Mesothelial cell of epicardium (in vitro differentiated cells): ENCODE data around the gene CCDC28B. TPM values are rescaled to one million over a fixed set of nuclear protein-coding genes. Genes with fewer than 3 reads are reported as not detected.

Experiments
- DNase-seq, 2 experiments: peaks; one replicate each; pipeline ENCODE4 v3.0.0; 2021; ENCODE audit warnings: low spot score in 2 of 2; ENCODE audit not compliant: unreplicated experiment in 2 of 2
- H3K27ac Mint-ChIP-seq: 2 replicates; pipeline ENCODE4 v1.8.0; 2021; ENCODE audit warnings: mixed read lengths
- H3K27me3 Mint-ChIP-seq: 2 replicates; pipeline ENCODE4 v1.8.0; 2021; ENCODE audit warnings: low read depth, mixed read lengths
- H3K36me3 Mint-ChIP-seq: 2 replicates; pipeline ENCODE4 v1.8.0; 2021; ENCODE audit warnings: mixed read lengths
- H3K4me1 Mint-ChIP-seq: 2 replicates; pipeline ENCODE4 v1.8.0; 2021; ENCODE audit warnings: mixed read lengths
- H3K4me3 Mint-ChIP-seq: 2 replicates; pipeline ENCODE4 v1.8.0; 2021; ENCODE audit warnings: mild to moderate bottlenecking, moderate library complexity, mixed read lengths
- H3K9me3 Mint-ChIP-seq: 2 replicates; pipeline ENCODE4 v1.8.0; 2021; ENCODE audit warnings: mixed read lengths
- total RNA-seq: library from RNA; stranded (reverse); gene quantifications from 3 replicates; pipeline ENCODE4 v1.2.1, GENCODE V29; 2021
- TF ChIP-seq, protein P1 (sequence below): fragments of 200-600 bp; sonication (generic); IDR thresholded peaks from one replicate; pipeline ENCODE4 v1.5.0; 2021; ENCODE audit warnings: antibody characterized with exemption; ENCODE audit not compliant: unreplicated experiment

Gene CCDC28B
- total RNA-seq, 1 donor from 2014 or later, result 21.6 TPM

DNA sequence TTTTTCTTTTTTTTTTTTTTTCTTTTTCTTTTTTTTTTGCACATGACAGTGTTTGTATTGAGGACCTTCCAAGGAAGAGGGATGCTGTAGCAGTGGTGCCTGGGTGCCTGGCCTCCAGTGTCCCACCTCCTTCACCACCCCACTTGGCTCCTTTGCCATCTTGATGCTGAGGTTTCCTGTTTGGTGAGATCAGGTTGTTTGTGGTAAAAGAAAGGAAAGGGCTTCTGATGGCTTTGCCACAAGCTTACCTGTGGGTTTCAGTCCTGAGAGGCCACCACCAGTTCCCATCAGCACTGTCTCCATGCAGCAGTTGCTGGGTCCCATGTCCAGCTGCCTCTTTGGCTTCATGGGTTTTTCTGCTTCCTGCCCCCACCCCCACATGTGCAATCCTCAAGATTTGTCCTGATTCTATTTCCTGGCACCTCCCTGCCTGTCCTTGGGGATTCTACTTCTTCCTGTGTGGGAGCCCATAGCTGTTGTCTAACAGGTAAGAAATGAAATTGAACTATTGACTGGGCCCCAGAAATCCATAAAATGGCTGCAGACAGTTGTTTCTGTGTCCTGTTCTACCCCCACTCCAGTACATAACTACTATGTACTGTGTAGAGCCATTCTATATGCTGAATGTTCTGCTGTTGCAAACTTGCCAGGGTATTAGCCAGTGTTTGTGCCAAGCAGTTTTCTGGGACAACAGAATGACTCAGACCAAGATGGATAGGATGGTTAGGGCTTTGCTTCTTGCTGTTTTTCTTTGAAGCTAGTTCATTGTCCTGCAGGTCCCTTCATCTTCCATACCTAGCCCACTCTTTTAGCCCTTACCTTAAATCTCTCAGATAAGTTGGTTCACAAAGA lies 4.2 kb upstream of the CCDC28B start:
- no peak for DNase-seq
- Mint-ChIP-seq H3K27me3 (no peaks in the 10 kb centered on the region), H3K36me3 (peaks cover 33% of the 10 kb centered on the region), H3K27ac (no peak overlapping the region), H3K4me1 (peaks cover 7% of the 10 kb centered on the region), H3K4me3 (no peak overlapping the region), H3K9me3 (no peaks in the 10 kb centered on the region)
- TF ChIP-seq, protein P1, sequence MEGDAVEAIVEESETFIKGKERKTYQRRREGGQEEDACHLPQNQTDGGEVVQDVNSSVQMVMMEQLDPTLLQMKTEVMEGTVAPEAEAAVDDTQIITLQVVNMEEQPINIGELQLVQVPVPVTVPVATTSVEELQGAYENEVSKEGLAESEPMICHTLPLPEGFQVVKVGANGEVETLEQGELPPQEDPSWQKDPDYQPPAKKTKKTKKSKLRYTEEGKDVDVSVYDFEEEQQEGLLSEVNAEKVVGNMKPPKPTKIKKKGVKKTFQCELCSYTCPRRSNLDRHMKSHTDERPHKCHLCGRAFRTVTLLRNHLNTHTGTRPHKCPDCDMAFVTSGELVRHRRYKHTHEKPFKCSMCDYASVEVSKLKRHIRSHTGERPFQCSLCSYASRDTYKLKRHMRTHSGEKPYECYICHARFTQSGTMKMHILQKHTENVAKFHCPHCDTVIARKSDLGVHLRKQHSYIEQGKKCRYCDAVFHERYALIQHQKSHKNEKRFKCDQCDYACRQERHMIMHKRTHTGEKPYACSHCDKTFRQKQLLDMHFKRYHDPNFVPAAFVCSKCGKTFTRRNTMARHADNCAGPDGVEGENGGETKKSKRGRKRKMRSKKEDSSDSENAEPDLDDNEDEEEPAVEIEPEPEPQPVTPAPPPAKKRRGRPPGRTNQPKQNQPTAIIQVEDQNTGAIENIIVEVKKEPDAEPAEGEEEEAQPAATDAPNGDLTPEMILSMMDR, result no peak

DNA sequence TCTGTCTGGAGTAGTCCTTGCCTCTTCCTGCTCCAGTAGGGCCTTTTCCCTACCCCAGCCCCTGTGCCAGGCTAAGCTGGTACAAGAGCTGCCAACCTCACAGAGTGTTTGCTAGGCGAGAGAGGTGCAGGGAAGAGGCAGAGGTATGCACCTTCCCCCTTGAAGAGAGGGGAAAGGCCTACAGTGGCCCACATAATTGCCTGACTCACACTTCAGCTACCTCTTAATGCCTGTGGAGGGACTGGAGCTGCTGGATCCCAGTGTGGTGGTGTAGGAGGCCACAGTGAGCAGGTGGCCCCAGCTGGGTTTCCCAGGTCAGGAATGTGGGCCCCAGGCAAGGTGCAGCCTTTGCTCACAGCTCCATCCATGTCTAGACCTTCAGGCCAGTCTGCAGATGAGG lies 3.3 kb upstream of the CCDC28B start:
- no peak overlapping the region for H3K27ac Mint-ChIP-seq
- no peaks in the 10 kb centered on the region for H3K9me3 Mint-ChIP-seq
- H3K4me3 Mint-ChIP-seq, result no peak overlapping the region
- H3K36me3 Mint-ChIP-seq, result peaks cover 25% of the 10 kb centered on the region
- DNase-seq, result no peak
- no peaks in the 10 kb centered on the region for H3K27me3 Mint-ChIP-seq
- TF ChIP-seq, protein P1, result no peak
- peaks cover 16% of the 10 kb centered on the region for H3K4me1 Mint-ChIP-seq

DNA sequence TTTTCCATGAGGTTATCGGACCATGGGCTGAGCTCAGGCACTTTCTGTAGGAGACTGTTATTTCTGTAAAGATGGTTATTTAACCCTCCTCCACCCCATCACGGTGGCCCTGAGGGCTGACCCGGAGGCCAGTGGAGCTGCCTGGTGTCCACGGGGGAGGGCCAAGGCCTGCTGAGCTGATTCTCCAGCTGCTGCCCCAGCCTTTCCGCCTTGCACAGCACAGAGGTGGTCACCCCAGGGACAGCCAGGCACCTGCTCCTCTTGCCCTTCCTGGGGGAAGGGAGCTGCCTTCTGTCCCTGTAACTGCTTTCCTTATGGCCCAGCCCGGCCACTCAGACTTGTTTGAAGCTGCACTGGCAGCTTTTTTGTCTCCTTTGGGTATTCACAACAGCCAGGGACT lies 2.6 kb upstream of the CCDC28B start:
- TF ChIP-seq, protein P1, result no peak
- no peak overlapping the region for H3K4me3 Mint-ChIP-seq
- no peaks in the 10 kb centered on the region for H3K27me3 Mint-ChIP-seq
- DNase-seq, result no peak
- peaks cover 18% of the 10 kb centered on the region for H3K36me3 Mint-ChIP-seq
- no peak overlapping the region for H3K27ac Mint-ChIP-seq
- no peaks in the 10 kb centered on the region for H3K9me3 Mint-ChIP-seq
- H3K4me1 Mint-ChIP-seq, result peaks cover 16% of the 10 kb centered on the region

DNA sequence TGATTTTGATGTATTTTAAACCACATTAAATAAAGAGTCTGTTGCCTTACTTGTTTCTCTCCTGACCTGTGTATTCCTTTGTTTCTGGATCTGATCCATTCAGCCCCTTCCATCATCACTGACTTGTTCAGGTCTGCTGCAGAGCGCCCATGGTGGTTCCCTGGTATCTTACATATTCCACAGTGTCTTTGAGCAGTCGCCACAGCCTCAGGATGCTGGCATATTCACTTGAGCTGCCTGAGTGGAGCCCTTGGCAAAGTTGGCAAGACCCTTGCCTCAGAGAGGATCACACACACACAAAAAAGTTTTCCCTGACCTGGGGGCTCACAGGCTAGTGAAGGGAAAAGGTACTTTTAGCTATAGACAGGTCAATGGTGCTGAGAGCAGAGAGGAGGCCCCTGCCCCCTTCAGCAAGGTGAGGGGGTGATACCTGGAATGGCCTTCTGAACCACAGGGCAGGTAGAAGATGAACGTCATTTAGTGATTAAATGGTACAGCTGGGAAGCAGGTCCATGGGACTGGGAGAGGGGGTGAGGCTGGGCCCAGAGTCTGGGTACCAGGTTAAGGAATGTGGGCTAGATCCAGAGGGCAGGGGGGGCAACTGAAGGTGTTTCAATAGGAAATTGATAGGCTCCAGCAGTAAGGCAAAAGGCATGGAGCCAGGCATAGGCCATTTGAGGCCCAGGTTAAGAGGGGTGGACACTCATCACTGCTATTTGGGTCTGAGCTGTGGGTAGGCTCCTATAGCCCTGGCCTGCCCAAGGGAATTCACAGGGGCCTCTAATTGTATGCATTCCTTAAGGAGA lies 2.0 kb upstream of the CCDC28B start:
- no peak for DNase-seq
- H3K27me3 Mint-ChIP-seq, result no peaks in the 10 kb centered on the region
- H3K4me3 Mint-ChIP-seq, result no peak overlapping the region
- no peak overlapping the region for H3K27ac Mint-ChIP-seq
- H3K36me3 Mint-ChIP-seq, result peaks cover 12% of the 10 kb centered on the region
- no peaks in the 10 kb centered on the region for H3K9me3 Mint-ChIP-seq
- peaks cover 16% of the 10 kb centered on the region for H3K4me1 Mint-ChIP-seq
- TF ChIP-seq, protein P1, result no peak

DNA sequence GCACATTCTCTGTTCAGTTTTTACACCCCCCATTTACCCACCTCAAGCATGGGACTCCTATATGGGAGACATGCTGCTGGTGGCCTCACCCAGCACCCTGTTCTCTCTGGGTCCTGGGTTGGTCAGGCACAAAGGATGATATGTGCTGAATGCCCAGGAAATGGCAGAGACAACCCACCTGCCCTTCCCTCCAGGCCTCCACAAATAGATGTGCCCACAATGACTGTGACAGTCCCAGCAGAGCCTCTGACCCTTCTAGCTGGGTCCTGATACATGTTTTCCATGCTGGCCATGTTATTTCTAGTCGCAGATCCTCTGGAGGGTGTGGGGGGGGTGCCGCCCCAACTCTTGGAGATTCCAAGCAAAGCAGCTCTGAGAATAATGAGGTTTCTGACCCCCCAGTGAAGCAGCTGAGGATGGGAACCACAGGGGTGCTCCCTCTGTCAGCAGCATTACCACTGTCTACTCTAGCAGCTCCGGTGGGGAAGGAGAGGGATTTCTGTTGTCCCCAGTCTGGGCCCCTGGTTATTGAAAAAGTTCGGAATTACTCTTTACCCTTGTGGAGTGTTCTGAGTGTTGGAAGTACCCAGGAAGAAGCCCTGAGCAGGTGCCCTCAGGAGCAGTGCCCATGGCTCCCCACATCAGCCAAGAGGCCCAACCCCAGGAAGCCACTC lies 1.2 kb upstream of the CCDC28B start:
- Mint-ChIP-seq H3K27me3 (no peaks in the 10 kb centered on the region), H3K4me1 (peaks cover 16% of the 10 kb centered on the region), H3K27ac (peak overlapping the region; percentile 34), H3K4me3 (no peak overlapping the region), H3K36me3 (peaks cover 7% of the 10 kb centered on the region), H3K9me3 (no peaks in the 10 kb centered on the region)
- TF ChIP-seq, protein P1, result no peak
- no peak for DNase-seq
